OCI-LY3 (cell line): Measurements from ENCODE around the gene CEP68.

ENCODE experiments used
- H2AFZ ChIP-seq: fragments of 200-600, 300-600 bp; shearing (Covaris generic); 2 replicates; pipeline ENCODE4 v1.6.0; 2014; ENCODE audit warnings: antibody characterized with exemption, low read depth, low read length
- H3K27ac ChIP-seq: fragments of 200-600, 300-600 bp; sonication (generic); 2 replicates; pipeline ENCODE4 v1.5.1; 2014; ENCODE audit warnings: mild to moderate bottlenecking, low read length, moderate library complexity, mixed read lengths
- H3K27me3 ChIP-seq: fragments of 200-600, 300-600 bp; sonication (generic); 2 replicates; pipeline ENCODE4 v1.6.1; 2014; ENCODE audit warnings: low read depth, low read length, mixed read lengths
- H3K36me3 ChIP-seq: fragments of 200-600, 300-600 bp; sonication (generic); replicated peaks from 2 replicates; pipeline ENCODE3; 2014; ENCODE audit warnings: low read depth, low read length, mixed read lengths
- H3K4me1 ChIP-seq: fragments of 300-600, 200-600 bp; sonication (generic); 2 replicates; pipeline ENCODE4 v1.6.1; 2014; ENCODE audit warnings: low read length, mixed read lengths
- H3K4me2 ChIP-seq: fragments of 200-600, 300-600 bp; sonication (generic); 2 replicates; pipeline ENCODE4 v1.6.1; 2014; ENCODE audit warnings: low read length, mixed read lengths
- H3K4me3 ChIP-seq: fragments of 300-600, 200-600 bp; sonication (generic); 2 replicates; pipeline ENCODE4 v1.5.1; 2014; ENCODE audit warnings: antibody characterized with exemption, mild to moderate bottlenecking, low read length, moderate library complexity
- H3K79me2 ChIP-seq: fragments of 300-600, 200-600 bp; shearing (Covaris generic); 2 replicates; pipeline ENCODE4 v1.6.1; 2014; ENCODE audit warnings: mild to moderate bottlenecking, low read length, mixed read lengths
- H3K9ac ChIP-seq: fragments of 300-600, 200-600 bp; shearing (Covaris generic); 2 replicates; pipeline ENCODE4 v1.6.0; 2014; ENCODE audit warnings: mild to moderate bottlenecking, low read length, moderate library complexity
- H3K9me3 ChIP-seq: fragments of 200-600, 300-600 bp; shearing (Covaris generic); 2 replicates; pipeline ENCODE4 v1.6.1; 2014; ENCODE audit warnings: low read length, mixed read lengths; ENCODE audit not compliant: insufficient read depth
- H4K20me1 ChIP-seq: fragments of 200-600, 300-600 bp; sonication (generic); 2 replicates; pipeline ENCODE4 v1.6.1; 2016; ENCODE audit warnings: low read length, mixed read lengths; ENCODE audit not compliant: insufficient read depth
- CTCF ChIP-seq: fragments of 200-600, 300-600 bp; sonication (generic); IDR thresholded peaks from 2 replicates; pipeline ENCODE4 v1.5.1; 2014; ENCODE audit warnings: antibody characterized with exemption, low read length, low read depth
- EZH2phosphoT487 ChIP-seq: fragments of 200-600 bp; shearing (Covaris generic); IDR thresholded peaks from 2 replicates; pipeline ENCODE4 v1.6.1; 2018; ENCODE audit warnings: antibody characterized with exemption, mixed run types, low read depth

CEP68 gene

GRCh38 chr2:65024149-65024829 lies 31.9 kb upstream of the CEP68 start:
- no peak overlapping the region for H3K27ac ChIP-seq
- H3K9me3 ChIP-seq: no peaks in the 10 kb centered on the region
- no peak overlapping the region for H3K4me3 ChIP-seq
- peaks cover 42% of the 10 kb centered on the region for H3K36me3 ChIP-seq
- TF ChIP-seq EZH2phosphoT487: no peak
- no peak for TF ChIP-seq CTCF
- H3K4me1 ChIP-seq: peaks cover 34% of the 10 kb centered on the region
- H2AFZ ChIP-seq: no peak overlapping the region
- H3K79me2 ChIP-seq: no peaks in the 10 kb centered on the region
- no peaks in the 10 kb centered on the region for H3K27me3 ChIP-seq
- H3K4me2 ChIP-seq: no peak overlapping the region
- H3K9ac ChIP-seq: no peak overlapping the region
- no peaks in the 10 kb centered on the region for H4K20me1 ChIP-seq

GRCh38 chr2:65025453-65026123 lies 30.6 kb upstream of the CEP68 start:
- TF ChIP-seq EZH2phosphoT487 (no peak), CTCF (no peak)
- Histone ChIP-seq H3K27ac (0 out of 2 replicates have a peak overlapping the region, but pooled peaks have one; percentile 12), H4K20me1 (no peaks in the 10 kb centered on the region), H2AFZ (no peak overlapping the region), H3K4me1 (peaks cover 45% of the 10 kb centered on the region), H3K9ac (no peak overlapping the region), H3K36me3 (peaks cover 33% of the 10 kb centered on the region), H3K27me3 (no peaks in the 10 kb centered on the region), H3K4me3 (no peak overlapping the region), H3K79me2 (no peaks in the 10 kb centered on the region), H3K9me3 (no peaks in the 10 kb centered on the region), H3K4me2 (0 out of 2 replicates have a peak overlapping the region, but pooled peaks have one; percentile 4)

- TF ChIP-seq CTCF: no peak
- no peak for TF ChIP-seq EZH2phosphoT487
- no peaks in the 10 kb centered on the region for H3K79me2 ChIP-seq
- no peak overlapping the region for H3K9ac ChIP-seq
- no peak overlapping the region for H3K4me3 ChIP-seq
- peaks cover 32% of the 10 kb centered on the region for H3K36me3 ChIP-seq
- no peaks in the 10 kb centered on the region for H4K20me1 ChIP-seq
- H3K4me1 ChIP-seq: peaks cover 51% of the 10 kb centered on the region
- H2AFZ ChIP-seq: no peak overlapping the region
- H3K4me2 ChIP-seq: 0 out of 2 replicates have a peak overlapping the region, but pooled peaks have one; percentile 4
- peak overlapping the region; percentile 12; the same call in 1 of the 2 replicates for H3K27ac ChIP-seq
- H3K27me3 ChIP-seq: no peaks in the 10 kb centered on the region
- no peaks in the 10 kb centered on the region for H3K9me3 ChIP-seq
These were observed 30.1 kb upstream of the CEP68 start for GRCh38 chr2:65026154-65026553.

GRCh38 chr2:65026704-65027464 lies 29.3 kb upstream of the CEP68 start:
- peak overlapping the region; percentile 53 for H3K4me2 ChIP-seq
- no peak overlapping the region for H3K9ac ChIP-seq
- peak overlapping the region; percentile 15; the same call in 1 of the 2 replicates for H3K4me3 ChIP-seq
- TF ChIP-seq CTCF: no peak
- TF ChIP-seq EZH2phosphoT487: no peak
- no peaks in the 10 kb centered on the region for H3K27me3 ChIP-seq
- H2AFZ ChIP-seq: no peak overlapping the region
- no peaks in the 10 kb centered on the region for H3K9me3 ChIP-seq
- peak overlapping the region; percentile 48 for H3K27ac ChIP-seq
- peaks cover 58% of the 10 kb centered on the region for H3K4me1 ChIP-seq
- no peaks in the 10 kb centered on the region for H3K79me2 ChIP-seq
- no peaks in the 10 kb centered on the region for H4K20me1 ChIP-seq
- peaks cover 26% of the 10 kb centered on the region for H3K36me3 ChIP-seq
